Upper lobe of left lung (tissue), 6 donors: ENCODE measurements around the gene PVALEF. TPM values are rescaled to one million over a fixed set of nuclear protein-coding genes. Genes with fewer than 3 reads are reported as not detected.

ENCODE experiments used
- ATAC-seq, 2 donors: fragments of 200-7000 bp; cut with Tn5 transposase; one replicate each; pipeline ENCODE4 v1.9.1; 2022; ENCODE audit warnings: mild to moderate bottlenecking in 2 of 2, moderate library complexity in 2 of 2; ENCODE audit not compliant: low FRiP score in 2 of 2
- DNase-seq, 2 donors: peaks; one replicate each; pipeline ENCODE4 v3.0.0-alpha.2; 2019 to 2020
- H3K27ac ChIP-seq, 4 donors: fragments of 200-600 bp; sonication (generic); one replicate each; pipeline ENCODE4 v1.5.1; 2016 to 2019
- H3K27me3 ChIP-seq, 4 donors: fragments of 200-600 bp; sonication (generic); one replicate each; pipeline ENCODE4 v1.5.1; 2017 to 2019
- H3K36me3 ChIP-seq, 4 donors: fragments of 200-600 bp; sonication (generic); one replicate each; pipeline ENCODE4 v1.5.1; 2016 to 2019
- H3K4me1 ChIP-seq, 4 donors: fragments of 200-600 bp; sonication (generic); one replicate each; pipeline ENCODE4 v1.5.1; 2018 to 2019
- H3K4me3 ChIP-seq, 4 donors: fragments of 200-600 bp; sonication (generic); one replicate each; pipeline ENCODE4 v1.5.1; 2017 to 2019; ENCODE audit warnings: mild to moderate bottlenecking in 2 of 4, moderate library complexity in 1 of 4
- H3K9me3 ChIP-seq, 4 donors: fragments of 200-600 bp; sonication (generic); one replicate each; pipeline ENCODE4 v1.5.1; 2018 to 2019
- EP300 ChIP-seq, 4 donors: sonication (generic); formaldehyde crosslinking; IDR thresholded peaks; one replicate each; pipeline ENCODE4 v1.5.1; 2017; ENCODE audit warnings: antibody characterized with exemption in 4 of 4, control low read depth in 2 of 4
- POLR2A ChIP-seq, 4 donors: fragments of 450-650 bp; IDR thresholded peaks; one replicate each; pipeline ENCODE4 v1.5.1; 2016 to 2017; ENCODE audit warnings: antibody characterized with exemption in 4 of 4, mild to moderate bottlenecking in 2 of 4
- POLR2AphosphoS5 ChIP-seq, 2 donors: sonication (generic); formaldehyde crosslinking; IDR thresholded peaks; one replicate each; pipeline ENCODE4 v1.5.1; 2017; ENCODE audit warnings: antibody characterized with exemption in 2 of 2
- WGBS, 2 donors: methylation state at CpG; one replicate each; pipeline ENCODE4 v1.1.5; 2017 to 2018; 5-methylcytosine and 5-hydroxymethylcytosine counted together
- total RNA-seq, 6 donors: library from RNA; depleted of rRNA in 4 of 6; stranded (reverse); fragments of >200 nt in 4 of 6; gene quantifications; one replicate each; pipeline versions ENCODE4 v1.1.0 to v1.2.1, GENCODE V29; 2016 to 2021
- TF ChIP-seq, protein P1 (sequence below), 6 experiments: fragments of 450-650 bp in 4 of 6; fragments of 200-600 bp in 2 of 6; sonication (generic) in 2 of 6; IDR thresholded peaks; one replicate each; pipeline ENCODE4 v1.5.1; 2016 to 2019; ENCODE audit warnings: antibody characterized with exemption in 6 of 6
- donor health status: DM: no; HTN: no; CAD: no; lungs with moderate emphysema.
- donor health status: DM: no; HTN: yes; CAD: no; lungs with severe emphysema.

PVALEF gene
- total RNA-seq: not detected

DNA sequence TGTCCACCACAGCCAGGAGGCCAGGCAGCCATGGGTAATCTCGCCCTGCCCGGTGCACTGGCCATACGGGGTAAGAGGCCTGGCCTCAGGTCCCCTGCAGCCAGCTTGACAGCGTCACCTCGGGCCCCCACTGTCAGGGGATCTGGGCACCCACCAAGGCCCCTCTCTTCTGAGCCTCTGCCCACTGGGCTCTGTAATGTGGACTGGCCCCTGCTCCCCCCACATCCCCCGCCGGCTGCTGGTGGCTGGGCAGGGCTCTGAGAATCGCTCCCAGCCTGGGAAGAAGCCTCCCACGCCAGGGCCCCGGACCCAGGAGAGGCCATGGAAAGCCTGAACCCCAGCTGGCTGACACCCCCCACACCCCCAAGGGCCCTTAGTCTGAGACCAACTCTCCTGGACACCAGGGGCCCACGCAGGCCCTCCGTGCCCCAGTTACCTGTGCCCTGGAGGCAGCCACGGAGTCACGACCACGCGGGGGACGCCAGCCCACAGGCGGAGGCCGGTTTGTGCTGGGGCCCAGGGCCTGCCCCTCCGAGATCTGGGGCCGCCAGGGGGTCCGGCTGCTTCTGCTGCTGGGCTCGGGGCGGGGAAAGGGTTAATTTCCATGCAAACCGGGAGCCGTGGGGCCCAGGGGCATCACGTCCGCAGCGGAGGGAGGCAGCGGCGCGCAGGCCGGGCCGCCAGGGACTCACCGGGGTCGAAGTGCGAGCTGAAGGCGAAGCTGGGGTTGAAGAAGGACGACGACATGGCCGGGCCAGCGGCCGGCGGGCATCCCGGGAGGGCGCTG is at the start of gene PVALEF:
PVALEF (plus strand) TSS at position 262 of the 787 bp plus-strand sequence. CDS start 15,720 bp downstream, outside the sequence.
- no peak within 1 kb of the TSS for H3K27ac ChIP-seq
- H3K4me1 ChIP-seq: peaks cover 8 to 21% (median 12%) of the 10 kb centered on the region in 4 donors
- H3K9me3 ChIP-seq: no peaks in the 10 kb centered on the region
- H3K36me3 ChIP-seq: no peaks in the 10 kb centered on the region
- H3K27me3 ChIP-seq: peaks cover 1 to 7% (median 5%) of the 10 kb centered on the region in 4 donors
- ATAC-seq (no peak), DNase-seq (peak in 1 of 2 donors; percentile 86)
- no peak for TF ChIP-seq EP300 (IDR thresholded peaks at IDR 0.05)
- TF ChIP-seq POLR2AphosphoS5 (IDR thresholded peaks at IDR 0.05): no peak
- no peak for TF ChIP-seq POLR2A (IDR thresholded peaks at IDR 0.05)
- TF ChIP-seq, protein P1, sequence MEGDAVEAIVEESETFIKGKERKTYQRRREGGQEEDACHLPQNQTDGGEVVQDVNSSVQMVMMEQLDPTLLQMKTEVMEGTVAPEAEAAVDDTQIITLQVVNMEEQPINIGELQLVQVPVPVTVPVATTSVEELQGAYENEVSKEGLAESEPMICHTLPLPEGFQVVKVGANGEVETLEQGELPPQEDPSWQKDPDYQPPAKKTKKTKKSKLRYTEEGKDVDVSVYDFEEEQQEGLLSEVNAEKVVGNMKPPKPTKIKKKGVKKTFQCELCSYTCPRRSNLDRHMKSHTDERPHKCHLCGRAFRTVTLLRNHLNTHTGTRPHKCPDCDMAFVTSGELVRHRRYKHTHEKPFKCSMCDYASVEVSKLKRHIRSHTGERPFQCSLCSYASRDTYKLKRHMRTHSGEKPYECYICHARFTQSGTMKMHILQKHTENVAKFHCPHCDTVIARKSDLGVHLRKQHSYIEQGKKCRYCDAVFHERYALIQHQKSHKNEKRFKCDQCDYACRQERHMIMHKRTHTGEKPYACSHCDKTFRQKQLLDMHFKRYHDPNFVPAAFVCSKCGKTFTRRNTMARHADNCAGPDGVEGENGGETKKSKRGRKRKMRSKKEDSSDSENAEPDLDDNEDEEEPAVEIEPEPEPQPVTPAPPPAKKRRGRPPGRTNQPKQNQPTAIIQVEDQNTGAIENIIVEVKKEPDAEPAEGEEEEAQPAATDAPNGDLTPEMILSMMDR (IDR thresholded peaks at IDR 0.05): no peak
- 37 to 52% methylated on average over 6 to 27 of the region's 46 CpGs for WGBS, 2 donors
- peak within 1 kb of the TSS in 3 of 4 donors; percentile 27 to 41 (median 36) for H3K4me3 ChIP-seq

DNA sequence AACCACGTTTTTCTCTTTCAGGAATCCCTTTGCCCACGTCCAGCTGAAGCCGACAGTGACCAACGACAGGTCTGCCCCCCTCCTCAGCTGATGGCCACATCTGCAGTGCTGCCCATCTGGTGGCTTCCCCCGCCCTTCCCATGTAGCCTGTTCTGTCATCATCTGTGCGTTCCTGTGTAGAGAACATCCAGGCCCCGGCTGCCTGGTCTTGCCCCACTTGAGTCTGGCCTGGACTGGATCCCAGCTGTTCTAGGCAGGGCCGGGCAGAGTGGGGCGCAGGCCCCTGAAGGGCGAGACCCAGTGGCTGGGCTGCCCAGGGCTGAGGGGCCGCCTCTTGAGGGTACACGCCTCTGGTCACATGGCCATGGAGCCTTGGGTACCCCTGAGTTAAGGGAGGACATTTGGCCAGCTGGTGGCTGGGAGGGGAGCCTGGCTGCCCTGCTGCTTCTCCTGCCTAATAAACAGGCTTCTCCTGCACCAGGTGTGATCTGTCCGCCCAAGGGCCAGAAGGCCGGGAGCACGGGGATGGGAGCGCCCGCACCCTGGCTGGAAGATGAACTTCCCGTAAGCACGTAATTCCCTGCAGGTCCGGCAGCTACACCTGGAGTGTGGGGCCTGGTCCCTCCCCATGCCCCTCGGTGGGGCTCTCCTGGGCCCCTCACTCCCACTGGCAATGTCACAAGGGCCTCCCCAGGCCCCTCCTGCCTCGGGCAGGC is 49.4 kb upstream of the PVALEF start:
- ATAC-seq (no peak), DNase-seq (no peak)
- TF ChIP-seq, protein P1 (IDR thresholded peaks at IDR 0.05): no peak
- no peak for TF ChIP-seq EP300 (IDR thresholded peaks at IDR 0.05)
- no peak for TF ChIP-seq POLR2AphosphoS5 (IDR thresholded peaks at IDR 0.05)
- no peak for TF ChIP-seq POLR2A (IDR thresholded peaks at IDR 0.05)
- H3K4me3 ChIP-seq: no peak overlapping the region
- WGBS, 2 donors: 83 to 85% methylated on average over 5 to 21 of the region's 22 CpGs
- no peaks in the 10 kb centered on the region for H3K27me3 ChIP-seq
- peaks cover 0 to 64% (median 23%) of the 10 kb centered on the region in 4 donors for H3K36me3 ChIP-seq
- no peak overlapping the region for H3K27ac ChIP-seq
- H3K9me3 ChIP-seq: no peaks in the 10 kb centered on the region
- H3K4me1 ChIP-seq: peaks cover 0 to 18% (median 9%) of the 10 kb centered on the region in 4 donors

GRCh38 chr17:81116704-81117103 is 48.6 kb upstream of the PVALEF start:
- ATAC-seq: no peak
- Histone ChIP-seq H3K9me3 (no peaks in the 10 kb centered on the region), H3K36me3 (peaks cover 0 to 64% (median 21%) of the 10 kb centered on the region in 4 donors), H3K27ac (peak overlapping the region in 1 of 4 donors; percentile 37), H3K4me3 (no peak overlapping the region), H3K27me3 (no peaks in the 10 kb centered on the region), H3K4me1 (peaks cover 0 to 18% (median 9%) of the 10 kb centered on the region in 4 donors)
- DNase-seq: no peak
- no peak for TF ChIP-seq POLR2AphosphoS5 (IDR thresholded peaks at IDR 0.05)
- no peak for TF ChIP-seq EP300 (IDR thresholded peaks at IDR 0.05)
- TF ChIP-seq, protein P1 (IDR thresholded peaks at IDR 0.05): no peak
- TF ChIP-seq POLR2A (IDR thresholded peaks at IDR 0.05): no peak
- 85% methylated on average over 8 of the region's 8 CpGs; no CpG with 5 or more reads in 1 of the 2 donors for WGBS, 2 donors

- ATAC-seq (no peak), DNase-seq (no peak)
- WGBS, 2 donors: 66 to 86% methylated on average over 8 to 13 of the region's 20 CpGs
- TF ChIP-seq, protein P1 (IDR thresholded peaks at IDR 0.05): no peak
- TF ChIP-seq POLR2A (IDR thresholded peaks at IDR 0.05) (no peak), POLR2AphosphoS5 (IDR thresholded peaks at IDR 0.05) (no peak), EP300 (IDR thresholded peaks at IDR 0.05) (no peak)
- Histone ChIP-seq H3K27me3 (no peaks in the 10 kb centered on the region), H3K27ac (peak overlapping the region in 2 of 4 donors; percentile 3 to 19), H3K4me1 (peaks cover 0 to 18% (median 9%) of the 10 kb centered on the region in 4 donors), H3K36me3 (peaks cover 0 to 59% (median 21%) of the 10 kb centered on the region in 4 donors), H3K9me3 (no peaks in the 10 kb centered on the region), H3K4me3 (no peak overlapping the region)
These were observed 47.6 kb upstream of the PVALEF start for GRCh38 chr17:81117672-81118198.
